H1 (cell line): ENCODE measurements around the gene PHTF1. TPM values are rescaled to one million over a fixed set of nuclear protein-coding genes. Genes with fewer than 3 reads are reported as not detected.

Experiments used
- ATF2 ChIP-seq: IDR thresholded peaks from 2 replicates; pipeline ENCODE4 v1.6.1; 2012; ENCODE audit warnings: low read length, inconsistent platforms
- RAD21 ChIP-seq, 2 experiments: IDR thresholded peaks in 1 of 2; conservative IDR thresholded peaks in 1 of 2; 2 replicates each; pipeline ENCODE4 v1.6.1; 2011; ENCODE audit warnings: low read depth in 2 of 2, low read length in 2 of 2, improper control_type of control experiment in 1 of 2, inconsistent platforms in 1 of 2, mild to moderate bottlenecking in 1 of 2, moderate library complexity in 1 of 2
- USF2 ChIP-seq: IDR thresholded peaks from 2 replicates; pipeline ENCODE4 v1.6.1; 2011; ENCODE audit warnings: low read length, improper control_type of control experiment
- polyA plus RNA-seq, 7 experiments: library from polyadenylated mRNA; depleted of rRNA in 3 of 7; stranded (reverse) in 5 of 7; unstranded in 2 of 7; fragments of >200 nt in 5 of 7; fragments of 200-250 nt in 2 of 7; gene quantifications; 1 replicate in 5 of 7; 2 replicates in 1 of 7; 4 replicates in 1 of 7; pipeline versions ENCODE4 v1.2.1 to v1.2.3, GENCODE V29; 2011 to 2013; ENCODE audit warnings: missing spikeins in 2 of 7, mixed read lengths in 2 of 7
- total RNA-seq: library from RNA; stranded (reverse); fragmentation: NEBNext Ultra II Directional; extraction: Animal tissue kit (Norgen Biotek cat#: 25700); gene quantifications from 2 replicates; pipeline ENCODE4 v1.2.1, GENCODE V29; 2021

Gene PHTF1
- total and polyA plus RNA-seq, 2 of the 8 experiments (the other 6 are each of a cell fraction or from before 2014, with no cell fraction given) = 9.1 to 26.9 TPM

GRCh38 chr1:113666126-113666525 is 93.2 kb downstream of the PHTF1 start (continued):
- TF ChIP-seq USF2 (no peak), ATF2 (no peak), RAD21 (IDR thresholded peaks at IDR 0.05 in 1 of 2, conservative IDR thresholded peaks at IDR 0.05 in 1 of 2; ENCODE audit: low read depth in 2 of 2, low read length in 2 of 2) (no peak)
- TF ChIP-seq, all 59 proteins: peak for 0
